GM23338 (cell line): ENCODE data around the gene XPA. TPM values are rescaled to one million over a fixed set of nuclear protein-coding genes. Genes with fewer than 3 reads are reported as not detected.

ENCODE experiments used
- ATAC-seq: fragments of 200-7000 bp; cut with Tn5 transposase; 3 replicates; pipeline ENCODE4 v1.9.1; 2020
- DNase-seq: peaks from one replicate; pipeline ENCODE4 v3.0.0-alpha.2; 2015; ENCODE audit warnings: low spot score
- H2AFZ ChIP-seq: fragments of 200-600 bp; sonication (generic); 2 replicates; pipeline ENCODE4 v1.8.0; 2016; ENCODE audit warnings: antibody characterized with exemption, mild to moderate bottlenecking, moderate library complexity
- H3F3A ChIP-seq: fragments of 200-600 bp; sonication (generic); replicated peaks from 2 replicates; pipeline ENCODE4 v1.8.0; 2017; ENCODE audit warnings: antibody characterized with exemption, mixed run types, low read depth
- H3K27ac ChIP-seq: fragments of 200-600 bp; sonication (generic); 2 replicates; pipeline ENCODE4 v1.6.1; 2016; ENCODE audit warnings: low read depth
- H3K27me3 ChIP-seq: fragments of 200-600 bp; sonication (generic); 2 replicates; pipeline ENCODE4 v1.8.0; 2016; ENCODE audit warnings: mild to moderate bottlenecking, mixed run types, moderate library complexity; ENCODE audit not compliant: insufficient read depth
- H3K36me3 ChIP-seq: fragments of 200-600 bp; sonication (generic); 2 replicates; pipeline ENCODE4 v1.8.0; 2016; ENCODE audit warnings: mild to moderate bottlenecking; ENCODE audit not compliant: insufficient read depth
- H3K4me1 ChIP-seq: fragments of 200-600 bp; sonication (generic); 2 replicates; pipeline ENCODE4 v1.8.0; 2016; ENCODE audit warnings: mild to moderate bottlenecking, moderate library complexity; ENCODE audit not compliant: insufficient read depth
- H3K4me2 ChIP-seq: fragments of 200-600 bp; sonication (generic); 2 replicates; pipeline ENCODE4 v1.7.1; 2017; ENCODE audit warnings: mixed run types
- H3K4me3 ChIP-seq: fragments of 200-600 bp; sonication (generic); 2 replicates; pipeline ENCODE4 v1.6.1; 2016; ENCODE audit warnings: mixed run types
- H3K79me2 ChIP-seq: fragments of 200-600 bp; sonication (generic); replicated peaks from 2 replicates; pipeline ENCODE4 v1.8.0; 2017; ENCODE audit warnings: mild to moderate bottlenecking; ENCODE audit not compliant: insufficient read depth
- H3K9me2 ChIP-seq: fragments of 200-600 bp; sonication (generic); 2 replicates; pipeline ENCODE4 v1.8.0; 2017; ENCODE audit not compliant: insufficient read depth
- H4K20me1 ChIP-seq: fragments of 200-600 bp; sonication (generic); replicated peaks from 2 replicates; pipeline ENCODE4 v1.8.0; 2017; ENCODE audit warnings: mild to moderate bottlenecking; ENCODE audit not compliant: insufficient read depth
- H3K27ac Mint-ChIP-seq: 2 replicates; pipeline ENCODE4 v1.8.0; 2020; ENCODE audit warnings: inconsistent platforms, mild to moderate bottlenecking, moderate library complexity, mixed read lengths
- H3K27me3 Mint-ChIP-seq: 3 replicates; pipeline ENCODE4 v1.8.0; 2022; ENCODE audit warnings: low read depth, mild to moderate bottlenecking, moderate library complexity, mixed read lengths, inconsistent platforms; ENCODE audit not compliant: insufficient read depth, poor library complexity
- H3K36me3 Mint-ChIP-seq: 3 replicates; pipeline ENCODE4 v1.8.0; 2021; ENCODE audit warnings: low read depth, mild to moderate bottlenecking, inconsistent platforms, moderate library complexity, mixed read lengths
- H3K4me1 Mint-ChIP-seq: 3 replicates; pipeline ENCODE4 v1.8.0; 2020; ENCODE audit warnings: mild to moderate bottlenecking, inconsistent platforms, mixed read lengths
- H3K4me3 Mint-ChIP-seq: 3 replicates; pipeline ENCODE4 v1.8.0; 2021; ENCODE audit warnings: moderate library complexity, mild to moderate bottlenecking, inconsistent platforms, mixed read lengths
- H3K9me3 Mint-ChIP-seq: 3 replicates; pipeline ENCODE4 v1.8.0; 2020; ENCODE audit warnings: moderate library complexity, mild to moderate bottlenecking, inconsistent platforms, mixed read lengths
- ETS1 ChIP-seq: IDR thresholded peaks from 2 replicates; pipeline ENCODE4 v1.6.1; 2016; ENCODE audit warnings: antibody characterized with exemption
- POLR2AphosphoS5 ChIP-seq: IDR thresholded peaks from 2 replicates; pipeline ENCODE4 v1.6.1; 2016; ENCODE audit warnings: antibody characterized with exemption, low read depth
- REST ChIP-seq: IDR thresholded peaks from one replicate; pipeline ENCODE4 v1.6.1; 2018; ENCODE audit warnings: antibody characterized with exemption; ENCODE audit not compliant: unreplicated experiment
- STAT1 ChIP-seq: IDR thresholded peaks from one replicate; pipeline ENCODE4 v1.6.1; 2016; ENCODE audit warnings: antibody characterized with exemption; ENCODE audit not compliant: unreplicated experiment
- ZNF114 ChIP-seq: fragments of 250-450 bp; sonication (Bioruptor Pico); IDR thresholded peaks from 2 replicates; pipeline ENCODE4 v1.5.0; 2020; ENCODE audit warnings: mild to moderate bottlenecking, moderate library complexity
- ZNF462 ChIP-seq: fragments of 250-450 bp; sonication (Bioruptor Pico); IDR thresholded peaks from 2 replicates; pipeline ENCODE4 v1.5.0; 2020; ENCODE audit warnings: mild to moderate bottlenecking, moderate library complexity
- polyA plus RNA-seq: library from polyadenylated mRNA; unstranded; fragments of >200 nt; fragmentation: Nextera tagmentation; extraction: Ambion mirVana; gene quantifications from 2 replicates; pipeline ENCODE4 v1.2.1, GENCODE V29; 2016
- total RNA-seq: library from RNA; depleted of rRNA; stranded (reverse); fragments of >200 nt; shearing (Covaris generic); gene quantifications from 2 replicates; pipeline ENCODE4 v1.2.3, GENCODE V29; 2014
- TF ChIP-seq, protein P1 (sequence below), 2 experiments: fragments of 200-600 bp in 1 of 2; sonication (generic) in 1 of 2; conservative IDR thresholded peaks; 2 replicates each; pipeline versions ENCODE4 v1.5.1 to v1.6.1; 2016 to 2017; ENCODE audit warnings: antibody characterized with exemption in 2 of 2, low read depth in 2 of 2, mild to moderate bottlenecking in 2 of 2, moderate library complexity in 1 of 2

XPA gene
- total and polyA plus RNA-seq, 2 experiments from 2014 or later: 1.9 to 9.1 TPM

DNA sequence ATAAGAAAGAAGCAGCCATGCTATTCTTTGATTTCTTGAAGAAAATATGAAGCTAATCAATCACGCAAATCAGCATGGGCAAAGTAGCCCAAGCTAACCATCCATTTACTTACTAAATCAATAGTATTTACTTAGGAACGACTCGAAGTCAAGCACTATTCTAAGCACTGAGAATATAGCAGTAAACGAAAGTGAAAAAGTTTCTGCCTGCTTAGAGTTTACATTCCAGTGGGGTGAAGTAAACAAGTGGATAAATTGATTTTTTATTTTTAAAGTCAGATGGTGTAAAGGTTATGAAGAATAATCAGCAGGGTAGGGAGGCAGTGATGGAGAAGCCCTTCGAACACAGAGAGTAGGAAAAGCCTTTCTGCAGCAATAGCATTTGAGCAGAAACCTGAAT, 69.5 kb downstream of the XPA start:
- Histone ChIP-seq H3K36me3 (peaks cover 12% of the 10 kb centered on the region; the same call in 1 of the 2 replicates), H3K4me1 (0 out of 2 replicates have a peak, but pooled peaks cover 8% of the 10 kb centered on the region), H3K79me2 (peaks cover 56% of the 10 kb centered on the region), H2AFZ (no peak overlapping the region), H3K27me3 (no peaks in the 10 kb centered on the region), H3K4me2 (no peak overlapping the region), H3K9me2 (no peaks in the 10 kb centered on the region), H4K20me1 (peaks cover 11% of the 10 kb centered on the region; the same call in 1 of the 2 replicates), H3F3A (no peaks in the 10 kb centered on the region; the same call in 1 of the 2 replicates), H3K4me3 (no peak overlapping the region), H3K27ac (no peak overlapping the region)
- TF ChIP-seq ZNF114 (CRISPR knock-in tag): no peak
- no peak for TF ChIP-seq POLR2AphosphoS5
- TF ChIP-seq, protein P1, sequence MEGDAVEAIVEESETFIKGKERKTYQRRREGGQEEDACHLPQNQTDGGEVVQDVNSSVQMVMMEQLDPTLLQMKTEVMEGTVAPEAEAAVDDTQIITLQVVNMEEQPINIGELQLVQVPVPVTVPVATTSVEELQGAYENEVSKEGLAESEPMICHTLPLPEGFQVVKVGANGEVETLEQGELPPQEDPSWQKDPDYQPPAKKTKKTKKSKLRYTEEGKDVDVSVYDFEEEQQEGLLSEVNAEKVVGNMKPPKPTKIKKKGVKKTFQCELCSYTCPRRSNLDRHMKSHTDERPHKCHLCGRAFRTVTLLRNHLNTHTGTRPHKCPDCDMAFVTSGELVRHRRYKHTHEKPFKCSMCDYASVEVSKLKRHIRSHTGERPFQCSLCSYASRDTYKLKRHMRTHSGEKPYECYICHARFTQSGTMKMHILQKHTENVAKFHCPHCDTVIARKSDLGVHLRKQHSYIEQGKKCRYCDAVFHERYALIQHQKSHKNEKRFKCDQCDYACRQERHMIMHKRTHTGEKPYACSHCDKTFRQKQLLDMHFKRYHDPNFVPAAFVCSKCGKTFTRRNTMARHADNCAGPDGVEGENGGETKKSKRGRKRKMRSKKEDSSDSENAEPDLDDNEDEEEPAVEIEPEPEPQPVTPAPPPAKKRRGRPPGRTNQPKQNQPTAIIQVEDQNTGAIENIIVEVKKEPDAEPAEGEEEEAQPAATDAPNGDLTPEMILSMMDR (conservative IDR thresholded peaks at IDR 0.05; ENCODE audit: low read depth in 2 of 2): no peak
- DNase-seq (no peak), ATAC-seq (no peak)
- peaks cover 33% of the 10 kb centered on the region for H3K36me3 Mint-ChIP-seq
- peaks cover 20% of the 10 kb centered on the region for H3K4me1 Mint-ChIP-seq
- no peak overlapping the region for H3K4me3 Mint-ChIP-seq
- peaks cover 4% of the 10 kb centered on the region for H3K27me3 Mint-ChIP-seq
- no peak overlapping the region for H3K27ac Mint-ChIP-seq
- peaks cover 14% of the 10 kb centered on the region for H3K9me3 Mint-ChIP-seq

- 0 out of 2 replicates have a peak, but pooled peaks cover 5% of the 10 kb centered on the region for H3K4me1 ChIP-seq
- peaks cover 11% of the 10 kb centered on the region; the same call in 1 of the 2 replicates for H4K20me1 ChIP-seq
- peaks cover 20% of the 10 kb centered on the region for H3K4me1 Mint-ChIP-seq
- H3K4me3 ChIP-seq: no peak overlapping the region
- DNase-seq: no peak
- ATAC-seq: no peak
- no peak overlapping the region for H3K4me3 Mint-ChIP-seq
- H3K4me2 ChIP-seq: no peak overlapping the region
- no peak overlapping the region for H3K27ac Mint-ChIP-seq
- H3K27ac ChIP-seq: no peak overlapping the region; the same call in 1 of the 2 replicates
- no peak overlapping the region for H2AFZ ChIP-seq
- H3K36me3 Mint-ChIP-seq: peaks cover 53% of the 10 kb centered on the region
- H3F3A ChIP-seq: no peaks in the 10 kb centered on the region
- peaks cover 34% of the 10 kb centered on the region for H3K9me3 Mint-ChIP-seq
- no peaks in the 10 kb centered on the region for H3K9me2 ChIP-seq
- peaks cover 14% of the 10 kb centered on the region; the same call in 1 of the 2 replicates for H3K36me3 ChIP-seq
- no peaks in the 10 kb centered on the region for H3K27me3 ChIP-seq
- no peaks in the 10 kb centered on the region for H3K27me3 Mint-ChIP-seq
- peaks cover 42% of the 10 kb centered on the region for H3K79me2 ChIP-seq
- no peak for TF ChIP-seq REST
- TF ChIP-seq STAT1: no peak
- no peak for TF ChIP-seq POLR2AphosphoS5
- no peak for TF ChIP-seq ETS1
- TF ChIP-seq ZNF114 (CRISPR knock-in tag): no peak
- no peak for TF ChIP-seq ZNF462 (CRISPR knock-in tag)
These were observed 71.5 kb downstream of the XPA start for GRCh38 chr9:97625620-97626019.
